C1 segment of cervical spinal cord (tissue), 14 donors: ENCODE results near the gene PUM1.

ENCODE experiments used
- DNase-seq, 14 donors: peaks; one replicate each; lab custom pipeline; 2025; lab: John Stamatoyannopoulos, UW

The PUM1 gene

DNA sequence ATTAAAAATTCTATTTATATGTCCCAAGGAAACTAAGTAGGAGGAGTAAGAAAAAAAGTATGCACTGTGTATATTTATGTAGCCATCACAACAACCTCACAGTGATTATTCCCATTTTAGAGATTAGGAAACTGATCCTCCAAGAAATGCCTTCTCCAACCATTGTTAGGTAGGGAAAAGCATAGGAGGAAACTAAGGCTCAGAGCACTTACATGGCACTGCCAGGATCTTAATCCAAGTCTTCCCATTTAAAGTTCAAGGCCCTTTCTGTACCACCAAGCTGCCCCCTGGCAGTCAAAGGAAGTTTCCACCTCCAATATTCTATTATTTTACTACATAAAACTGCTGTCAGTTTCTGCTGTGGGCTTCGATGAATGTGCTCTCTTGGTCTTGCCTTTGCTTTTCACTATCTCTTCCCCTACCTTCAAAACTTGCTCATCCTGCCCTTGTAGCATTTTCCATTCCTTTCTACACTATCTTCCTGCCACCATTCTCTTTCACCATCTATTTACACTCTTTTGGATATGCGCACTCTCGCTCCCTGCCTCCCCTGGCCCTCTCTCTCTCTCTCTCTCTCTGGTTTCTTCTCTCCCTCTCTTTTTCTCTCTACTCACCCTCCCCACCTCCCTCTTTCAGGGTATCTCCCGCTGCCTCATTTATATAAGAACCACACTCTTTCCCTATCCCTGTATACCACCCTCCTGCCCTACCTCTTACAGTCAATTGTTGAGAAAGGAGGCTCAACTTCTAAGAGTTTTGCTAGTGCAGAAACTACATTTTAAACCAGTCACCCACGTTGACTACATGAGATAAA lies 34.0 kb downstream of the PUM1 start:
- no peak for DNase-seq

DNA sequence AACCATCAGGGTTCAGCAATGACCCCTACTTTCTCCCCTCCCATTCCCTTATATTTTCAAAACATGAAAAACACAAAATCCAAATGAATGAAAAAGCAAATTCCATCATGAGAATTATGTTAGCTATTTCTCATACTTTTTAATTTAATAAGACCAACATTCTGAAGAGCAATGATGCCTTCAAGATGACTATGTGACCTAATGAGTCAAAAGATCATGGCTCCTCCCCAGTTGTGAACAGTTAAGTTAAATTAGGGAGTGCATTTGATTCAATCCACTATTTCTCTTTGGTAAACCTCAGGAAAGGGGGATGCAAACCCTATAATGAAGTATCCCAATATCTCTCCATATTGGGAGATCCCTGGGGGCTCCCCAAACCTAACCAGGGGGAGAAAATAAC lies 36.5 kb downstream of the PUM1 start:
- no peak for DNase-seq

DNA sequence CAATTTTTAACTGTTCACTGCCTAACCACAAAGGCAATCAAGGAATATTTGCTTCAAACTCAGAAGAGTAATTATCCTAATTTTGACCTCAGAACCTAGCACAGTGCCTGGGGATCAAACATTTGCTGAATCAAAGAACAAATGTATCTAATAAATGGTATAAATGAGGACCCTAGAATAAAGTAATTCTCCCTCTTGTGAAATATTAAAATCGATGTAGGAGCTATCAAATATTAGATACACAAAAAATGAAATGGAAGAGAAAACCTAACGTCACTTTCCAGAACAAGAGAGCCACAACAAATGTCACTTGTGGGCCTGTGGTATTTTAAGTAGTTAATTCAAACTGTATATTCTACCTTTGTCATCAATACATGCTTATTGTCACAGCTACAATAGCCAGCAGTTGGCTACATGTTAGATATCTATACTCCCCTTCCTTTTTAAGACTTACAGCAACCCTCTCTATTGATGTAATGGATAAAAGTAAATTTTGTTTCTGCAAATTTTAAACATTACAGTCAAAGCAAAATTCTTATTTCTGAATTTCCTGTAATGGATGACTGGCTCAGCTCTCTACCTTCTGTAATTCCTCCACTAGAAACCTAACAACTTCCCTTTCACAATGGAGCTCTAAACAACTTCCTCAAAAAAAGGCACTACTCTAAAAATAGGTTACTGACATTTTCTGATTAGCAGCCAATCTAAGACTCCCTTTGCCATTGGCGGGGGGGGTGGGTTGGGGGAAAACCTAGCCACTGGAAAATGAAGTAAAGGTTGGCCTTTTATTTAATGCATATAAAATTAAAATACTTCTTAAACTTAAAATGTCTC lies 37.6 kb downstream of the PUM1 start:
- peak in 2 of 14 donors; percentile 1 to 14 for DNase-seq

DNA sequence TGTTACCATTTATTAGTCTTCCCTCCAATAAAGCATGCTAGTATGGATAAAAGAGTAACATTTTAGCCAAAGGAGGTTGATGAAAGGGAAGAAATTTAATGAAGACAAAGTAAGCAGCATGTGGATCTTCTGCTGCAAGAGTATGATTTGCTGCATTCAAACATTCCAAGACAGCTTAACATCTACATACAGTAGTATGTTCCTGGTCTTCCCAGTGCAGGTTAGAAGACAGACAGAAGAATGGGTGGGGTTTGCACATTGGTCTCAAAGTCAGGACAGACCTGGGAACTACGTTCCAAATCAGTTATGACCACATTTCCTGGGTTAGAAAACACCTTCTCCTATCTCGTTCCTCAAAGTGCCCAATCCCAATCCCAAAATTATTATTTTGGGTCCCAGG lies 43.3 kb downstream of the PUM1 start:
- DNase-seq = no peak

DNA sequence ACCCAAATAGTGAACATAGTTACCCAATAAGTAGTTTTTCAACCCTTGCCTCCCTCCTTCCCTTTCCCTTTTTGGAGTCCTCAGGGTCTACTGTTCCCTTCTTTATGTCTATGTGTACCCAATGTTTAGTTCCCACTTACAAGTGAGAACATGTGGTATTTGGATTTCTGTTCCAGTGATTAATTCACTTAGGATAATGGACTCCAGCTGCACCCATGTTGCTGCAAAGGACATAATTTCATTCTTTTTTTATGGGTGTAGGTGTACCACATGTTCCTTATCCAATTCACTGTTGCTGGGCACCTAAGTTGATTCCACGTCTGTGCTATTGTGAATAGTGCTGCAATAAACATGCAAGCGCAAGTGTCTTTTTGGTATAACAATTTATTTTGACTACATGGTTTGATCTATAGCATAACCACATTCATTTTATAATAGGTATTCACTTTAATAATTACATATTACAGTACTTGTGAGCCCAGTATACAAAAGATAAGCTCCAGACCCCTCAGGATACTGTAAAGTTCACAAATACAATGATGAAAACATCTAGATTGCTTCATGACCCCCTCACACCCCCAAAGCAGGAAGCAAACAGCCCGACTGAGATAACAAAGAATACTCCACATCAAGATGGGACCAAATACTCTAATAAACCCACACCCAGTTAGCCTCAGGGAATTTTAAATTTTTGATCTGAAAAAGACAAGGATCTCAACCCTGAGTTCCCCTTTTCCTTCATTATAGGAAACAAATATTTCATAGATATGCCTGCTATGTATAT lies 45.3 kb downstream of the PUM1 start:
- DNase-seq = no peak

DNA sequence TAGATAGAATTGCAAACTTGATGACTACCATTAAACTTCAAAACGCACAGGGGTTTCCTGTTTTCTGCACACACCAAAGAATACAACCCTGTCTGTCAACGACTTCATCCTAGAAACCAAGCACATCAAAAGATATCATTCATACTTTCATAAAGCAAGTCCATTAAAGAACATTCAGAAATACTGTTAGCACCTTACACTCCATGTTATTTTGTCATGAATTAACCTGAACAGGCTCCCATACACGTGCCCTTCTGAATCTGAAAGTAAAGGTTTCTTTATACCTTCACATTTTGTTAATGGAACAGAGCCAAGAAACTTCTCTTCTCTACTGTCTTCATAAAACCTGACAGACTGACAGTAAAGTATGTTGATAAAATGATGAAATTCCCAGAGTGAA lies 46.1 kb downstream of the PUM1 start:
- no peak for DNase-seq

DNA sequence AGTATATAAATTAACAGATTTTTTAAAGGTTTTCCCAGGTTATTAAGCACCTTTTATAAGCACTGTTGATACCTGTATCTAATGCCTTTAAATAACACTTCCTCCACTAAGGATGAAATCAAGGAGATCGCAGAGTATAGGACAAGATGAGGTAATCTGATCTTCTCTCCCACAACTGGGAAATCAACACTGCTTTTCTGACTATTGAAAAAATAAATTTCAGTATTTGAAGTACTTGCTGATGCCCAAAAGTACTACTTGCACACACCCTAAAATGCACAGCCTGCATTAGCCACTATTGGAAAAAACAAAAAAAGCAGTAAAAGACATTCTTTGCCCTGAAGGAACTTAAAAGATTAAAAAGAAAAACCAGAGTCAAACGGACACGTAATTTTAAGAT lies 48.6 kb downstream of the PUM1 start:
- no peak for DNase-seq

DNA sequence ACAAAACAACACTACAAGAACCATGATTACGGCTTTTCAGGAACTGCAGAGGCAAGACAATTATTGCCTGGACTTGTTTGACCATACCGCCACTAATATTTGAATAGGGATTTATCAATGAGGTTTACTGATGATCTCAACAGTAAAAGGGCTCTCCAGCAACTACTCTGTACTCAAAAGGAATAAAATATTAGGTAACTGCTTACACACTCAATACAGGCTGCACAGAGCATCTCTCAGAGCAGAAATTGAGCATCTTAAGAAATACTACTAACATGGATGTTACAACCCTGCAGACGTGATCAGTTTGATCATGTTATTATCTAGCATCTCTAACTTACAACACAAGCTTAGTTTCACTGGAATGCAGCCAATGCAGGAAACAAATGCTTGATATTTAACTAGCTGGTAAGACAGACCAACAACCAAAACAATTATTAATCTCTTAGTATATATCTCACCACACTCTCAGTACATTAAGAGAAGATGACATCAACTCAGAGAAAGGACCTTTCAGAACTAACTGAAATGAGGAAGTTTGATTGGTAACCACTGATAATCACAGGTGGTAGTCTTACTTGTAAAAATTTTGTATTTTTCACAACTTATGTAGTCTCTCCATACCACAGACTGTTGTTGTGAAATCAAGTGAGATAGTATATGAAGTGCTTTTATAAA lies 52.2 kb downstream of the PUM1 start:
- no peak for DNase-seq

DNA sequence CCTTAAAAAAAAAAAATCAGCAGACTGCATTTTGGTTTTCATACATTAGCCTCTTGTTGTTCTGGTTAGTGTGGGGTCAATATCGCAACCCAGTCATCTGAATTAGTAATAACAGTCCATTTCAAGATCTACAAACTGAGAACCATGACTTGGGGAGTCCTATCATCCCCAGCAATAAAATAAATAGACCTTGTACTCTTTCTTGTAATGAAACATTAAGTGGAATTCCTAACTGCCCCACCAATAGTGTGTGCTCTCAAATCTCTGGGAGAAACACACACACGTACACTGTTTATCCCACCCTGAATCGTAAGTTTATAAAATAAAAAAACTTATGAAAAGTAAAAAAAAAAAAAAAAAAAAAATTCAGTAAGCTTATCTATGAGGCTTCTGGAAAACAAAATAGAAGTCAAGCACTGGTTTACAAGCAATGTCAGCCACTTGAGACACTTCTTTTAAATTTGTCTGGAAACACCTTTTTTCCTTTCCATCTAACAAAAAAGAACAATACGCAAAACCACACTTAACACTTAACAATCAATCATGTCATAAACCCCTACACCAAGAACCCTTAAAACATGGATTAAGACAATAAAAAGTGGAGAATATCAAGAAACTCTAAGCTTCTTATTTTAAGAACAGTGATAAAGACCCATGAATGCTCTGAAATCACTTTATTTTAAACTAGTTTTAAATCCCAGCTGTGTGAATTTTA lies 53.1 kb downstream of the PUM1 start:
- no peak for DNase-seq

DNA sequence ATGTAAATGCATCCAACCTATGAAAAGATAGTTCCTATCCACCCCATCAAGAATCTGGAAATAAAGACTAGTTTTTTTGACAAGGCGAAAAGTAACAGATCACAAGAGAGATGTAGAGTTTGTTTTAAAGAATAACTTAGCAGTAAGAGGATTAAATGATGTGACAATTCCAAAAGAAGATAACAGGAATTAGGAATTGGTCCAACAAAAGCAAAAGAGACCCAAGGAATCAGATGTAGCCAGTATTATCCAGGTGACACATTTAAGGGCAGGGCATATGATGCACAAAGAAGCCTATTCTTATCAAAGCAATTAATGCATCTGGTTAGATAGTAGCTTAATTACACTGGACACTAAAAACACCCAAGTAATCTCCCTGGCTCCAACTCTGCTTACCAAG lies 53.8 kb downstream of the PUM1 start:
- no peak for DNase-seq

DNA sequence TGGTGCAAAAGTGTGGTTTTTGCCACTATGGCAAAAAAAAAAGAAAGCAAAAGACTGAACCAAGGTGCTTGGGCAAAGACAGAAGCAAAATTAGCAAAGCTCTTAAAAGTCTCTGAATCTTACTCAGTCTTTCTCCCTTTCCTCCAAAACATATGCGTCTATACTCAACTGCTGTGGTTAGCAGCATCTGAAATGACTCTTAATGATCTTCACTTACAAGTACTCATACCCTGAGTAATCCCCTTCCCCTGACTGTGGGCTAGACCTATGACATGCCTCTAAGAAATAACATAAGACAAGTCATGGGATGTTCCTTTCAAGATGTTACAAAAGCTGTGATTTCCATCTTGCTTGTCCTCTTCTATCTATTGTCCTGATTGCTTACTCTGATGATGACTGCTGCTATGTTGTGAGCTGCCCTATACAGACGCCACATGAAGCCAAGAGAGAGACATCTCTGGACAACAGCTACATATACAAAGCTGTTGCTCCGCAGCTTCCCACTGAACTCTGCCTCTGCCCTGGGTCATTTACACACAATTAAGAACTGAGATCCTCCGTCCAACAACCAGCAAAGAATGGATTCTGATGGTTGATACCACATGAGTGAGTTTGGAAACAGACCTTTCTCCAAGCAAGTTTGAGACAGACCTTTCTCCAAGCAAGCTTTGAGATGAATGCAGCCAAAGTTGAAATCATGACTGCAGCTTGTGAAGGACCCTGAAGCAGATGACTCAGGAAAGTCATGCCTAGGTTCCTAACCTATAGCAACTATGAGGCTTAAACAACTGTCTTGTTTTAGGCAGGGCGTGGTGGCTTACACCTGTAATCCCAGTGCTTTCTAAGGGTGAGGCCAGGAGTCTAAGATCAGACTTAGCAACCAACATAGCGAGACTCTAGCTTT lies 55.2 kb downstream of the PUM1 start:
- no peak for DNase-seq

DNA sequence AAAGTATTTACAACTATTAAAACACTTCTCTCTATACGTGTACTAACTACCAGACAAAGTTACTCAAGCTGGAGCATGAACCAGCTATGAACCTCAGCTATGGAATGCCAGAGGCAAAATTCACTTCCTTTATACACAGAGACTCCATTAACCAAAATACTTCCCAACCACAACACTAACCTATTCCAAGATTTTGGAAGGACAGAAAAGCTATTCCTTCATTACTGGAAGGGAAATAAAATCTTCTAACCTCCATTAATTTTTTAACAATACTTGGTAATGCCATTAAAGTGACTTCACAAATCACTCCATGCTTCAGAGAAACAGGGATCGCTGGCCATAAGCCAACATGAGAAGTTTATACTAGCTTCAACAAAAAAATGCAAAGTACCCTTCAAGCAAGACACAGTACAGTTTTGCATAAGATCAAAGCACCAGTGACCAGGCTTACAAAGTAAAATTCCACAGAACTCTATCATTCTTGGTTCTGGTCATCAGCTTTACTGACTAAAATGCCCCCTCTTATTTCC lies 58.0 kb downstream of the PUM1 start:
- no peak for DNase-seq

DNA sequence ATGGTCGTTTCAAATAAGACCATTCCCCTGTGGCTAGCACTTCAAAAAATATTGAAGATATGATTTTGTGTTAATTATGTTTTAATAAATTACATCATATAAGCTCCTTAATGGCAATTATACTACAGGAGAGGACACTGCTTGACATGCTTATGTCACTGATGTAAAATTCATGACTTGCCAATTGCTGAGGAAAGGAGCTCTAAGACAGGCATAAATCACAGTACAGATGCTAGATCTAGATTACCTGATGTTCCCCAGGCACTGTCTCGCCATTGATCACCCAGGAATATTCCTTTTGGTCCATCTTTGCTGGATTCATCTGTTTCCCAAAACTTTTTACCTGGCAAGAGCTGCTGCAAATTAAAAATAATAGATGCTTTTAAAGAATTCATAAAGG lies 58.8 kb downstream of the PUM1 start:
- no peak for DNase-seq

DNA sequence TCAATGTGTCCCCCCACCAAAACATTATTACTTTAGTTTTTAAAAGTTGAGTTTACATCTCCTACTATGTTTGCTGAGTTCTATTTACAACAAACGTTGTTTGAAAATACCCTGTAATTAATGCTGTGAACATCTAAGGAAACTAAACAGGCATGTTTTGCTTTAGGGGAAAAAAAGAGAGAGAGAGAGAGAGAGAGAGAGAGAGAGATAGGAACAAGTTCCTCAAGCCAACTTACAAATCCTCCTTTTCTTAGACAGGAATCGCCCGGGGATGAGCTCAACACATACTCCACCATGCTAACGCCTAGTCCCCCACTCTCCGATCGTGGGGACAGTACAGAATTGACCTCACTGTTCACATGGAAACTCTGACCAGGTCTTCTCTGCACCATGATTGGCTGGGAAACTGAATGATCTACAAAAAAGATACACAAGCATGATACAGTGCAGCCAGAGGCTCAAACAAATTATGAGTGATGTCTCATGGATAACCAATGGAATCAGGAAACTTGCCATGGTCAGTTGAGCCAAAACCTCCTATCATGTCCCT lies 59.8 kb downstream of the PUM1 start:
- DNase-seq = no peak

DNA sequence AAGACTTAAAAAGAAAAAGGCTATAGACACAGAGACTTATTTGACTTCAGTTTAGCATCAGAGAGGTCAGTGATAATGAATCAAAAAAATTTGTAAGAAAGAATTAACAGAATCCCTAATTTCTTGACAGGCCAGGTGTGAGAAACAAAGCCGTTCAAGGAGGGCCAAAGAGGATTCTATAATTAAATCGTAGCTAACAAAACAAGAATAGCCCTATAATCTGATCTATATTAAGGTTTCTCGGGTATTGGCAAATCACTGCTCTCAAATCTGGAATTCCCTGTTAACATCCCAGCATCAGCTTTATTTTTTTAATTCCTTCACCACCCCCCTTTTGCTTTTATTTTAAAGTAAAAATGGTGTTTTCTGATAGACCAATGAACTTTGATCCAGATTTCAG lies 60.3 kb downstream of the PUM1 start:
- DNase-seq = no peak

DNA sequence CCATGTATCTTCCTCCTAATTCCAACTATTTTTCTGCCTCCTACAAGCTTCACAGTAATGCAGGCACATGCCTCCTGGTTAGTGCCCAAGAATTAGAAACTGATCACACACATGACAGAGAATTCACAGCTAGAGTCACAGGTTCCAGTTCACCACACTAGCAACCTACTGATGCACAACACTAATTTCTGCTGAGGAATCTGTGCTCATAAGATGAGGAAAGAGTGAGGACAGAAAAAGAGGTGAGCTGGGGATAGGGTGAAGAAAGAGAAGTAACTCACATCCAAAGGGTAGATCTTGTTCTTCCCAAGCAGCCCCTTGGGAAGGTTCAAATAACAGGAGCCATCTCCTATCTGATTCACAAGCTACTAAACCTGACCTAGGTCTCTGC lies 61.3 kb downstream of the PUM1 start:
- DNase-seq = no peak

DNA sequence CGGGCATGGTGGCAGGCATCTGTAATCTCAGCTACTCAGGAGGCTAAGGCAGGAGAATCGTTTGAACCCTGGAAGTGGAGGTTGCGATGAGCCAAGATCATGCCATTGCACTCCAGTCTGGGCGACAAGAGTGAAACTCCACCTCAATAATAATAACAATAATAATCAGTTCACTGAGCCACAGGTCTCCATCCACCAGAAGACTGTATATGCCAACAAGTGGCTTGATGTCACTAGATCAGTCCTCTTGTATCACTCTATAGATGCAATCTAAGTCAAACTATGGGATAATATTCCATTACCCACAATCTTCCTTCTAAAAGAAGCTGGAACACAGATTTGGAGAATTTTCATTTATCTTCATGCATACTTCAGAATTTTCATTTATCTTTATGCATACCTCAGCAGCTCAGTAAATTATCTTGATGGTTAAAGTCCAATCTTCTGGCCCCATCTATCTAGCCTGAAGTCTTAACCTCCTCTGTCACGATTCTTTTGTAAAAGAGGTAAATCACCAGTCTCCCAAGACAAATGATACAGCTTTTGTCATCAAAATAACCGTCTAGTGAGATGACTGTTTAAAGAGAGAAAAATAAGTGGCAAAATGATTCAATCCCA lies 61.8 kb downstream of the PUM1 start:
- no peak for DNase-seq

DNA sequence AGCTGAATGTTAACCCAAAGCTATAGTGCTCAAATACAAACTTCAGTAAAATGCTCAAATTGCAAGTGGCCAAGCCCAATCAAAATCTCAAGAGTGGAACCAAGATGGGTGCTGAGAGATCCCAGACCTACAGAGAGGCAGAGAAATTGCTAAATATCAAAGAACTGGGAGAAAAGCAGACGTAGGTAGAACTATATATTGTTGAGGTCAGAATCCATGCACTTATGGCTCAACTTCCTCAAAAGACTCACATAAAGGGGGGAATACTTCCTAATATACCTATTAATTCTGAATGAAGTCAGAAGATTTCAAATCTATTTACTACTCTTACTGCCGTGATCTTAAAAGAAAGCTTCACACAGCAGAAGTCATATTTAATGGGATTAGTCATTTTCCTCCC lies 65.2 kb downstream of the PUM1 start:
- no peak for DNase-seq

DNA sequence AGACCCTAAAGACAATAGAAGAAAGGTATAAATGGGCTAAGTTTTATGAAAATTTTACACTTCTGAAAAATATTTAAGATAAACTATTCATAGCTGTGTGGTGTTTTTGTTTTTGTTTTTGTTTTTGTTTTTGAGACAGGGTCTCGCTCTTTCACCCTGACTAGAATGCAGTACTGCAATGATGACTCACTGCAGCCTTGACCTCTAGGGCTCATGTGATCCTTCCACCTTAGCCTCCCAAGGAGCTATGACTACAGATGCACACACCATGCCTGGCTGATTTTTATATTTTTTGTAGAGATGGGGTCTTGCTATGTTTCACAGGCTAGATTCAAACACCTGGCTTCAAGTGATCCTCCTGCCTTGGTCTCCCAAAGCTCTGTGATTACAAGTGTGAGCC lies 66.6 kb downstream of the PUM1 start:
- no peak for DNase-seq
